H4 (cell line): ENCODE results near the gene KDM6B. TPM values are rescaled to one million over a fixed set of nuclear protein-coding genes. Genes with fewer than 3 reads are reported as not detected.

ENCODE experiments used
- DNase-seq: peaks from one replicate; pipeline ENCODE4 v3.0.0-alpha.2; 2015; ENCODE audit warnings: low spot score
- total RNA-seq: library from RNA; depleted of rRNA; stranded (reverse); fragments of >200 nt; shearing (Covaris generic); gene quantifications from 2 replicates; pipeline ENCODE4 v1.2.3, GENCODE V29; 2014; rRNA removed

Gene KDM6B
- total RNA-seq, 1 experiment from 2014 or later: 0.21 TPM

GRCh38 chr17:7880076-7880868 is 46.3 kb downstream of the KDM6B start:
- DNase-seq: no peak

- DNase-seq: no peak
These were observed 47.4 kb downstream of the KDM6B start for GRCh38 chr17:7881276-7882054.

- no peak for DNase-seq
These were observed 48.1 kb downstream of the KDM6B start for GRCh38 chr17:7882068-7882467.

- DNase-seq: no peak
These were observed 48.6 kb downstream of the KDM6B start for GRCh38 chr17:7882629-7883028.

Other genes with a start within 250 kb of the KDM6B start
- gene SOX15, start 244.1 kb upstream of the KDM6B start, total RNA-seq: not detected in 2 replicates
- gene FXR2, start 219.3 kb upstream of the KDM6B start, total RNA-seq: 11.4 and 16.5 TPM in 2 replicates
- 39.6 and 45.6 TPM in 2 replicates for gene SAT2, start 206.4 kb upstream of the KDM6B start, total RNA-seq
- not detected in 2 replicates for gene SHBG, start 204.1 kb upstream of the KDM6B start, total RNA-seq
- not detected in 2 replicates for gene ATP1B2, start 183.3 kb upstream of the KDM6B start, total RNA-seq
- gene TP53, start 146.7 kb upstream of the KDM6B start, total RNA-seq: 35.9 and 43.7 TPM in 2 replicates
- 9.9 and 15.8 TPM in 2 replicates for gene WRAP53, start 145.7 kb upstream of the KDM6B start, total RNA-seq
- gene EFNB3, start 129.0 kb upstream of the KDM6B start, total RNA-seq: 5.6 and 6.2 TPM in 2 replicates
- 0.10 and 0.12 TPM in 2 replicates for gene DNAH2, start 116.5 kb upstream of the KDM6B start, total RNA-seq
- not detected in 2 replicates for gene TMEM88, start 20.8 kb downstream of the KDM6B start, total RNA-seq
- 70.3 and 104 TPM in 2 replicates for gene NAA38, start 23.3 kb downstream of the KDM6B start, total RNA-seq
- gene CYB5D1, start 23.8 kb downstream of the KDM6B start, total RNA-seq: 4.0 and 7.5 TPM in 2 replicates
- 26.5 and 35.0 TPM in 2 replicates for gene CHD3, start 54.6 kb downstream of the KDM6B start, total RNA-seq
- gene RNF227, start 82.1 kb downstream of the KDM6B start, total RNA-seq: 1.1 and 3.6 TPM in 2 replicates
- 0.21 TPM in 1 of 2 replicates, not detected in the other for gene KCNAB3, start 95.6 kb downstream of the KDM6B start, total RNA-seq
- gene TRAPPC1, start 97.7 kb downstream of the KDM6B start, total RNA-seq: 22.8 and 33.4 TPM in 2 replicates
- gene CNTROB, start 98.0 kb downstream of the KDM6B start, total RNA-seq: 6.2 and 9.1 TPM in 2 replicates
- gene GUCY2D, start 168.4 kb downstream of the KDM6B start, total RNA-seq: not detected in 2 replicates
- gene ALOX15B, start 204.8 kb downstream of the KDM6B start, total RNA-seq: not detected in 2 replicates